CD4-positive, CD25-positive, alpha-beta regulatory T cell (primary cell): Measurements from ENCODE around the gene KRTAP17-1. TPM values are rescaled to one million over a fixed set of nuclear protein-coding genes. Genes with fewer than 3 reads are reported as not detected.

ENCODE experiments used
- ATAC-seq, 2 donors: fragments of 150-1000 bp; cut with Tn5 transposase; one replicate each; pipeline ENCODE4 v1.10.0; 2021; ENCODE audit warnings: low read depth in 2 of 2, moderate number of reproducible peaks in 2 of 2, moderate library complexity in 1 of 2
- DNase-seq, 3 donors: peaks; one replicate each; pipeline versions ENCODE4 v3.0.0 to v3.0.0-alpha.2; 2012 to 2022; ENCODE audit warnings: mixed read lengths in 1 of 3
- H3K27ac ChIP-seq: one replicate; pipeline ENCODE4 v1.7.0; 2013; ENCODE audit warnings: mild to moderate bottlenecking, low read length; ENCODE audit not compliant: insufficient read depth, poor library complexity, severe bottlenecking
- H3K27me3 ChIP-seq: one replicate; pipeline ENCODE4 v1.7.0; 2013; ENCODE audit warnings: low read length; ENCODE audit not compliant: control insufficient read depth, insufficient read depth
- H3K36me3 ChIP-seq: one replicate; pipeline ENCODE4 v1.7.0; 2013; ENCODE audit warnings: mild to moderate bottlenecking, low read length, moderate library complexity; ENCODE audit not compliant: control insufficient read depth, insufficient read depth
- H3K4me1 ChIP-seq: 2 replicates; pipeline ENCODE4 v1.7.0; 2013; ENCODE audit warnings: mild to moderate bottlenecking, low read length; ENCODE audit not compliant: insufficient read depth, control insufficient read depth, poor library complexity, severe bottlenecking
- H3K4me3 ChIP-seq: one replicate; pipeline ENCODE4 v1.7.0; 2013; ENCODE audit warnings: low read depth, mild to moderate bottlenecking, low read length, moderate library complexity
- H3K9me3 ChIP-seq, 2 experiments: 1 replicate in 1 of 2; 2 replicates in 1 of 2; pipeline ENCODE4 v1.7.0; 2013; ENCODE audit warnings: low read length in 2 of 2, mild to moderate bottlenecking in 1 of 2, moderate library complexity in 1 of 2; ENCODE audit not compliant: control insufficient read depth in 2 of 2
- H3K27ac Mint-ChIP-seq, 3 donors: one replicate each; pipeline ENCODE4 v1.8.0; 2020 to 2022; ENCODE audit warnings: mild to moderate bottlenecking in 3 of 3, mixed read lengths in 3 of 3, moderate library complexity in 2 of 3
- H3K27me3 Mint-ChIP-seq: one replicate; pipeline ENCODE4 v1.8.0; 2022; ENCODE audit warnings: mild to moderate bottlenecking, mixed read lengths
- H3K36me3 Mint-ChIP-seq: one replicate; pipeline ENCODE4 v1.8.0; 2020; ENCODE audit warnings: mixed read lengths
- H3K4me1 Mint-ChIP-seq, 4 donors: one replicate each; pipeline ENCODE4 v1.8.0; 2020 to 2022; ENCODE audit warnings: mixed read lengths in 4 of 4, mild to moderate bottlenecking in 1 of 4
- H3K4me3 Mint-ChIP-seq, 4 donors: one replicate each; pipeline ENCODE4 v1.8.0; 2020 to 2022; ENCODE audit warnings: mild to moderate bottlenecking in 4 of 4, mixed read lengths in 4 of 4, moderate library complexity in 3 of 4
- H3K9me3 Mint-ChIP-seq, 7 donors: one replicate each; pipeline ENCODE4 v1.8.0; 2020 to 2022; ENCODE audit warnings: mixed read lengths in 7 of 7, mild to moderate bottlenecking in 3 of 7, moderate library complexity in 2 of 7
- polyA plus RNA-seq, 4 donors: library from polyadenylated mRNA; unstranded; fragments of 300-500 nt; fragmentation: Illumina TruSeq; gene quantifications; one replicate each; pipeline ENCODE4 v1.2.3, GENCODE V29; 2021
- total RNA-seq: library from RNA; stranded (reverse); gene quantifications from one replicate; pipeline ENCODE4 v1.2.3, GENCODE V29; 2022

The KRTAP17-1 gene
- total and polyA plus RNA-seq, 5 donors from 2014 or later, result not detected

- H3K4me1 Mint-ChIP-seq, result peaks cover 25 to 79% (median 54%) of the 10 kb centered on the region in 4 donors
- no peaks in the 10 kb centered on the region for H3K9me3 ChIP-seq
- peak in 1 of 2 donors; percentile 29 for ATAC-seq
- no peaks in the 10 kb centered on the region for H3K36me3 ChIP-seq
- peaks cover 0 to 2% (median 0%) of the 10 kb centered on the region in 7 donors for H3K9me3 Mint-ChIP-seq
- H3K27ac ChIP-seq, result peak within 1 kb of the TSS; percentile 83
- peak within 1 kb of the TSS; percentile 82 to 88 (median 84) for H3K4me3 Mint-ChIP-seq
- no peaks in the 10 kb centered on the region for H3K27me3 ChIP-seq
- H3K27ac Mint-ChIP-seq, result peak within 1 kb of the TSS; percentile 99
- H3K4me3 ChIP-seq, result peak within 1 kb of the TSS; percentile 49
- H3K4me1 ChIP-seq, result peaks cover 55% of the 10 kb centered on the region
- no peaks in the 10 kb centered on the region for H3K27me3 Mint-ChIP-seq
- DNase-seq, result peak in 2 of 3 donors; percentile 22 to 89
- peaks cover 9% of the 10 kb centered on the region for H3K36me3 Mint-ChIP-seq
Observed at GRCh38 chr17:41308918-41309359, 6.6 kb downstream of the KRTAP17-1 start, which contains the start of gene KRTAP16-1. Gene KRTAP16-1 (minus strand): TSS chr17:41309309. CDS start chr17:41309253, 56 bp downstream.

- H3K4me1 ChIP-seq, result peaks cover 55% of the 10 kb centered on the region
- H3K4me1 Mint-ChIP-seq, result peaks cover 25 to 80% (median 54%) of the 10 kb centered on the region in 4 donors
- peak overlapping the region; percentile 82 to 88 (median 84) for H3K4me3 Mint-ChIP-seq
- no peaks in the 10 kb centered on the region for H3K36me3 ChIP-seq
- H3K36me3 Mint-ChIP-seq, result peaks cover 9% of the 10 kb centered on the region
- DNase-seq, result peak; percentile 69 to 98 (median 93)
- H3K27ac ChIP-seq, result peak overlapping the region; percentile 83
- no peaks in the 10 kb centered on the region for H3K9me3 ChIP-seq
- H3K27ac Mint-ChIP-seq, result peak overlapping the region; percentile 99
- ATAC-seq, result peak; percentile 87 to 88
- peak overlapping the region; percentile 49 for H3K4me3 ChIP-seq
- H3K27me3 ChIP-seq, result no peaks in the 10 kb centered on the region
- H3K9me3 Mint-ChIP-seq, result peaks cover 0 to 2% (median 0%) of the 10 kb centered on the region in 7 donors
- no peaks in the 10 kb centered on the region for H3K27me3 Mint-ChIP-seq
Observed at GRCh38 chr17:41308251-41308917, 7.1 kb downstream of the KRTAP17-1 start.

- ATAC-seq (no peak), DNase-seq (no peak)
- Mint-ChIP-seq H3K4me1 (peaks cover 25 to 77% (median 54%) of the 10 kb centered on the region in 4 donors), H3K36me3 (peaks cover 9% of the 10 kb centered on the region), H3K9me3 (peaks cover 0 to 2% (median 0%) of the 10 kb centered on the region in 7 donors), H3K4me3 (peak overlapping the region; percentile 82 to 88 (median 84)), H3K27me3 (no peaks in the 10 kb centered on the region), H3K27ac (peak overlapping the region; percentile 99)
- Histone ChIP-seq H3K4me3 (peak overlapping the region; percentile 49), H3K36me3 (no peaks in the 10 kb centered on the region), H3K4me1 (peaks cover 55% of the 10 kb centered on the region), H3K27me3 (no peaks in the 10 kb centered on the region), H3K9me3 (no peaks in the 10 kb centered on the region), H3K27ac (peak overlapping the region; percentile 83)
Observed at GRCh38 chr17:41307647-41308046, 7.9 kb downstream of the KRTAP17-1 start.

GRCh38 chr17:41304091-41304490 is 11.4 kb downstream of the KRTAP17-1 start:
- Mint-ChIP-seq H3K9me3 (peaks cover 0 to 5% (median 3%) of the 10 kb centered on the region in 7 donors), H3K4me3 (no peak overlapping the region), H3K27ac (no peak overlapping the region), H3K36me3 (peaks cover 6% of the 10 kb centered on the region), H3K4me1 (peaks cover 23 to 59% (median 44%) of the 10 kb centered on the region in 4 donors), H3K27me3 (no peaks in the 10 kb centered on the region)
- Histone ChIP-seq H3K36me3 (no peaks in the 10 kb centered on the region), H3K9me3 (no peaks in the 10 kb centered on the region), H3K4me1 (peaks cover 30% of the 10 kb centered on the region), H3K27ac (no peak overlapping the region), H3K4me3 (no peak overlapping the region), H3K27me3 (no peaks in the 10 kb centered on the region)
- ATAC-seq (no peak), DNase-seq (no peak)

GRCh38 chr17:41302981-41303380 is 12.5 kb downstream of the KRTAP17-1 start:
- peaks cover 19% of the 10 kb centered on the region for H3K4me1 ChIP-seq
- peaks cover 3% of the 10 kb centered on the region for H3K36me3 Mint-ChIP-seq
- H3K27me3 Mint-ChIP-seq, result no peaks in the 10 kb centered on the region
- H3K27ac ChIP-seq, result no peak overlapping the region
- H3K27ac Mint-ChIP-seq, result peak overlapping the region in 1 of 3 donors; percentile 13
- H3K27me3 ChIP-seq, result no peaks in the 10 kb centered on the region
- H3K4me3 ChIP-seq, result no peak overlapping the region
- no peak for ATAC-seq
- no peaks in the 10 kb centered on the region for H3K36me3 ChIP-seq
- H3K4me1 Mint-ChIP-seq, result peaks cover 15 to 48% (median 34%) of the 10 kb centered on the region in 4 donors
- peaks cover 0 to 5% (median 3%) of the 10 kb centered on the region in 7 donors for H3K9me3 Mint-ChIP-seq
- H3K9me3 ChIP-seq, result no peaks in the 10 kb centered on the region
- no peak overlapping the region for H3K4me3 Mint-ChIP-seq
- DNase-seq, result no peak

GRCh38 chr17:41301916-41302901 is 13.3 kb downstream of the KRTAP17-1 start, which contains the start of gene KRTAP29-1:
Gene KRTAP29-1 (minus strand): TSS chr17:41302851. CDS start chr17:41302851, 0 bp downstream.
- no peaks in the 10 kb centered on the region for H3K9me3 ChIP-seq
- H3K27ac ChIP-seq, result no peak within 1 kb of the TSS
- Mint-ChIP-seq H3K36me3 (peaks cover 3% of the 10 kb centered on the region), H3K4me1 (peaks cover 9 to 40% (median 26%) of the 10 kb centered on the region in 4 donors), H3K9me3 (peaks cover 0 to 5% (median 3%) of the 10 kb centered on the region in 7 donors), H3K27me3 (no peaks in the 10 kb centered on the region), H3K27ac (peak within 1 kb of the TSS in 2 of 3 donors; percentile 16 to 74), H3K4me3 (no peak within 1 kb of the TSS)
- no peak within 1 kb of the TSS for H3K4me3 ChIP-seq
- DNase-seq, result no peak
- H3K4me1 ChIP-seq, result peaks cover 11% of the 10 kb centered on the region
- no peak for ATAC-seq
- no peaks in the 10 kb centered on the region for H3K27me3 ChIP-seq
- no peaks in the 10 kb centered on the region for H3K36me3 ChIP-seq

GRCh38 chr17:41301204-41301790 is 14.2 kb downstream of the KRTAP17-1 start:
- H3K4me1 Mint-ChIP-seq, result peaks cover 5 to 31% (median 17%) of the 10 kb centered on the region in 4 donors
- H3K27ac Mint-ChIP-seq, result peak overlapping the region in 2 of 3 donors; percentile 16 to 93
- H3K36me3 Mint-ChIP-seq, result peaks cover 3% of the 10 kb centered on the region
- H3K4me1 ChIP-seq, result peaks cover 3% of the 10 kb centered on the region
- no peak overlapping the region for H3K4me3 Mint-ChIP-seq
- H3K27me3 ChIP-seq, result no peaks in the 10 kb centered on the region
- peaks cover 0 to 5% (median 3%) of the 10 kb centered on the region in 7 donors for H3K9me3 Mint-ChIP-seq
- no peaks in the 10 kb centered on the region for H3K36me3 ChIP-seq
- H3K4me3 ChIP-seq, result no peak overlapping the region
- ATAC-seq, result no peak
- H3K9me3 ChIP-seq, result no peaks in the 10 kb centered on the region
- no peak for DNase-seq
- no peak overlapping the region for H3K27ac ChIP-seq
- H3K27me3 Mint-ChIP-seq, result no peaks in the 10 kb centered on the region
